NCI-H2227 treated with DMSO at 0.1 percent for 48 hours (cell line): Measurements from ENCODE around the gene CUL4A.

Experiments used
- DNase-seq: peaks from one replicate; lab custom pipeline; 2025; lab: John Stamatoyannopoulos, UW

The CUL4A gene

GRCh38 chr13:113179374-113180230 is 29.8 kb upstream of the CUL4A start:
- no peak for DNase-seq

- DNase-seq, result no peak
Measured at GRCh38 chr13:113182046-113182445, 27.4 kb upstream of the CUL4A start.

- DNase-seq, result no peak
Measured at GRCh38 chr13:113183450-113184129, 25.8 kb upstream of the CUL4A start.

- no peak for DNase-seq
Measured at GRCh38 chr13:113184568-113185440, 24.6 kb upstream of the CUL4A start.

- no peak for DNase-seq
Measured at GRCh38 chr13:113186061-113186900, 23.1 kb upstream of the CUL4A start.

GRCh38 chr13:113187263-113187669 is 22.1 kb upstream of the CUL4A start:
- DNase-seq, result no peak

GRCh38 chr13:113187883-113188665 is 21.3 kb upstream of the CUL4A start:
- DNase-seq, result no peak

GRCh38 chr13:113190181-113190580 is 19.2 kb upstream of the CUL4A start:
- no peak for DNase-seq

GRCh38 chr13:113192279-113192678 is 17.1 kb upstream of the CUL4A start:
- DNase-seq, result no peak

GRCh38 chr13:113192902-113193301 is 16.5 kb upstream of the CUL4A start:
- no peak for DNase-seq

- DNase-seq, result no peak
Measured at GRCh38 chr13:113195360-113195759, 14.1 kb upstream of the CUL4A start.

- no peak for DNase-seq
Measured at GRCh38 chr13:113196970-113197737, 12.3 kb upstream of the CUL4A start.

GRCh38 chr13:113201815-113202214 is 7.6 kb upstream of the CUL4A start:
- DNase-seq, result no peak

- DNase-seq, result no peak
Measured at GRCh38 chr13:113202912-113203311, 6.5 kb upstream of the CUL4A start.

- DNase-seq, result no peak
Measured at GRCh38 chr13:113203507-113204377, 5.7 kb upstream of the CUL4A start.

- no peak for DNase-seq
Measured at GRCh38 chr13:113204378-113204734, 5.1 kb upstream of the CUL4A start.

- no peak for DNase-seq
Measured at GRCh38 chr13:113205428-113205931, 3.9 kb upstream of the CUL4A start.

- DNase-seq, result no peak
Measured at GRCh38 chr13:113207460-113207859, 2.0 kb upstream of the CUL4A start.

GRCh38 chr13:113207890-113208420 is 1.5 kb upstream of the CUL4A start:
- no peak for DNase-seq
